AG04450 (cell line): ENCODE results near the gene FGD4. TPM values are rescaled to one million over a fixed set of nuclear protein-coding genes. Genes with fewer than 3 reads are reported as not detected.

ENCODE experiments used
- CTCF ChIA-PET: fragments of 300-600, 350-600 bp; formaldehyde crosslinking; extraction: SDS; loops from one replicate; lab custom pipeline; 2022; ENCODE audit warnings: antibody characterized with exemption, inconsistent platforms; lab: Charles Lee
- POLR2A ChIA-PET: fragments of 350-600 bp; formaldehyde crosslinking; extraction: SDS; loops from one replicate; lab custom pipeline; 2021; ENCODE audit warnings: antibody characterized with exemption, inconsistent platforms; lab: Yijun Ruan, JAX
- DNase-seq: peaks from one replicate; pipeline ENCODE4 v3.0.0-alpha.2; 2011; ENCODE audit warnings: low read depth, low spot score
- H3K27ac ChIP-seq: one replicate; pipeline ENCODE4 v1.5.1; 2012; ENCODE audit warnings: low read depth, low read length, control low read depth
- H3K27me3 ChIP-seq: one replicate; pipeline ENCODE4 v1.6.0; 2012; ENCODE audit warnings: low read length; ENCODE audit not compliant: control insufficient read depth, insufficient read depth
- H3K4me3 ChIP-seq: 2 replicates; pipeline ENCODE4 v1.5.1; 2011; ENCODE audit warnings: mild to moderate bottlenecking, low read depth, low read length, control low read depth
- H3K9me3 ChIP-seq: 2 replicates; pipeline ENCODE4 v1.5.1; 2012; ENCODE audit warnings: low read length; ENCODE audit not compliant: control insufficient read depth, insufficient read depth
- CTCF ChIP-seq: IDR thresholded peaks from 2 replicates; pipeline ENCODE4 v1.5.1; 2011; ENCODE audit warnings: low read depth, low read length, control low read depth, inconsistent platforms
- polyA plus RNA-seq: library from polyadenylated mRNA; depleted of rRNA; stranded (reverse); fragments of >200 nt; gene quantifications from 2 replicates; pipeline ENCODE4 v1.2.3, GENCODE V29; 2011

FGD4 gene
- polyA plus RNA-seq, 1 experiment, result 5.1 TPM

- POLR2A ChIA-PET, result no interaction called here
- Histone ChIP-seq H3K27ac (no peak overlapping the region), H3K27me3 (no peaks in the 10 kb centered on the region), H3K4me3 (no peak overlapping the region), H3K9me3 (no peaks in the 10 kb centered on the region)
- CTCF ChIA-PET, result interaction anchor here (0.6 to 0.9 kb wide), 2 partner anchors 26 to 74 kb away, joined by 3 read pairs; no protein-coding TSS in a partner anchor
- no peak for DNase-seq
- TF ChIP-seq CTCF, result no peak
These were observed 142.5 kb downstream of the FGD4 start for GRCh38 chr12:32541754-32542374.

GRCh38 chr12:32542428-32543229, 143.3 kb downstream of the FGD4 start:
- H3K27me3 ChIP-seq, result no peaks in the 10 kb centered on the region
- TF ChIP-seq CTCF, result no peak
- no peak overlapping the region for H3K4me3 ChIP-seq
- POLR2A ChIA-PET, result no interaction called here
- no peaks in the 10 kb centered on the region for H3K9me3 ChIP-seq
- no peak overlapping the region for H3K27ac ChIP-seq
- CTCF ChIA-PET, result interaction anchor here (0.6 to 0.9 kb wide), 2 partner anchors 26 to 74 kb away, joined by 3 read pairs; no protein-coding TSS in a partner anchor
- DNase-seq, result no peak

- TF ChIP-seq CTCF, result no peak
- Histone ChIP-seq H3K27ac (no peak overlapping the region), H3K4me3 (no peak overlapping the region), H3K27me3 (no peaks in the 10 kb centered on the region), H3K9me3 (no peaks in the 10 kb centered on the region)
- no peak for DNase-seq
- POLR2A ChIA-PET, result no interaction called here
- CTCF ChIA-PET, result no interaction called here
These were observed 145.5 kb downstream of the FGD4 start for GRCh38 chr12:32544893-32545292.

- POLR2A ChIA-PET, result no interaction called here
- Histone ChIP-seq H3K4me3 (no peak overlapping the region), H3K27me3 (no peaks in the 10 kb centered on the region), H3K27ac (no peak overlapping the region), H3K9me3 (no peaks in the 10 kb centered on the region)
- CTCF ChIA-PET, result no interaction called here
- no peak for TF ChIP-seq CTCF
- no peak for DNase-seq
These were observed 146.1 kb downstream of the FGD4 start for GRCh38 chr12:32545413-32545980.

- H3K4me3 ChIP-seq, result no peak overlapping the region
- no peak overlapping the region for H3K27ac ChIP-seq
- TF ChIP-seq CTCF, result no peak
- POLR2A ChIA-PET, result no interaction called here
- DNase-seq, result no peak
- no peaks in the 10 kb centered on the region for H3K27me3 ChIP-seq
- no peaks in the 10 kb centered on the region for H3K9me3 ChIP-seq
- CTCF ChIA-PET, result interaction anchor here (1.0 kb wide), 1 partner anchor 111 kb away, joined by 3 read pairs; no protein-coding TSS in a partner anchor
These were observed 146.9 kb downstream of the FGD4 start for GRCh38 chr12:32546272-32546671.
